Ureter (tissue), 1 donor: ENCODE data around the gene NEO1. TPM values are rescaled to one million over a fixed set of nuclear protein-coding genes. Genes with fewer than 3 reads are reported as not detected.

Source experiments
- DNase-seq: peaks from one replicate; pipeline ENCODE4 v3.0.0-alpha.2; 2020; ENCODE audit warnings: low spot score
- total RNA-seq: library from RNA; stranded (reverse); gene quantifications from one replicate; pipeline ENCODE4 v1.2.4, GENCODE V29; 2023
- donor health status: DM: yes; HTN: yes; CAD: no.

Gene NEO1
- total RNA-seq, 1 donor from 2014 or later = 36.0 TPM

GRCh38 chr15:73078722-73079121 lies 26.5 kb downstream of the NEO1 start:
- no peak for DNase-seq

- no peak for DNase-seq
Observed at GRCh38 chr15:73079565-73079964, 27.3 kb downstream of the NEO1 start.

- DNase-seq = no peak
Observed at GRCh38 chr15:73081321-73081958, 29.2 kb downstream of the NEO1 start.

- DNase-seq = no peak
Observed at GRCh38 chr15:73082812-73083211, 30.5 kb downstream of the NEO1 start.

- DNase-seq = no peak
Observed at GRCh38 chr15:73087098-73087497, 34.8 kb downstream of the NEO1 start.

GRCh38 chr15:73105064-73105463 lies 52.8 kb downstream of the NEO1 start:
- no peak for DNase-seq

- no peak for DNase-seq
Observed at GRCh38 chr15:73108676-73109075, 56.4 kb downstream of the NEO1 start.

GRCh38 chr15:73109765-73110164 lies 57.5 kb downstream of the NEO1 start:
- no peak for DNase-seq

GRCh38 chr15:73110201-73110600 lies 57.9 kb downstream of the NEO1 start:
- no peak for DNase-seq

GRCh38 chr15:73114064-73114463 lies 61.8 kb downstream of the NEO1 start:
- no peak for DNase-seq

GRCh38 chr15:73116164-73116563 lies 63.9 kb downstream of the NEO1 start:
- no peak for DNase-seq

GRCh38 chr15:73118055-73118454 lies 65.8 kb downstream of the NEO1 start:
- DNase-seq = no peak

GRCh38 chr15:73119478-73119877 lies 67.2 kb downstream of the NEO1 start:
- DNase-seq = no peak

- no peak for DNase-seq
Observed at GRCh38 chr15:73120269-73120668, 68.0 kb downstream of the NEO1 start.

GRCh38 chr15:73125219-73125618 lies 73.0 kb downstream of the NEO1 start:
- DNase-seq = no peak

GRCh38 chr15:73127302-73127936 lies 75.2 kb downstream of the NEO1 start:
- no peak for DNase-seq

- DNase-seq = no peak
Observed at GRCh38 chr15:73130830-73131229, 78.6 kb downstream of the NEO1 start.

GRCh38 chr15:73134196-73134595 lies 81.9 kb downstream of the NEO1 start:
- DNase-seq = no peak

- no peak for DNase-seq
Observed at GRCh38 chr15:73139041-73139743, 86.9 kb downstream of the NEO1 start.

- no peak for DNase-seq
Observed at GRCh38 chr15:73139744-73140553, 87.7 kb downstream of the NEO1 start.

- DNase-seq = no peak
Observed at GRCh38 chr15:73141216-73141900, 89.1 kb downstream of the NEO1 start.
